ENCODE data around the gene MANSC4.

DNA sequence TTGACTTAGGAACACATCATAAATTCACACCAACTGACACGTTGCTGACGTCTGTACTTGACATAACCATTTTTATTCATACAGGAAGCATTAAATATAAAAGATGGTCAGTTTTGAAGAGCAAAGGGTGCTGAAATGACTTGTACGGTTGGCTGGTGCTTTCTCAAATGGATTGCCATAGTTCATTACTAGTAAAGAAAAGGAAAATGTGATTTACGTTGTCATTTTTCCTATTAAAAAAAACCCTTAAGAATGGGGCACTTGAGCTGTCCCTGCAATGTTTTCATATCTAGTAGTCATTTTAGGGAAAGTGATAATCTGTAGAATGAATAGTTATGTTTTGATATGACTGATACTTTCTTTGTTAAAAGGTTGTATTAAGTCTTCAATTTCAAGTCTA lies 22.5 kb upstream of the MANSC4 start:
- TF ChIP-seq EZH2 (IDR thresholded peaks at IDR 0.05; ENCODE audit: borderline replicate concordance, low read length) (no peak), CTCF (conservative IDR thresholded peaks at IDR 0.05 in 1 of 2, IDR thresholded peaks at IDR 0.05 in 1 of 2; ENCODE audit: extremely low read depth in 1 of 2, insufficient read depth in 1 of 2, low read depth in 1 of 2, low read length in 2 of 2) (no peak)
